GM18498 (cell line): ENCODE measurements around the gene BICD2.
A peak's percentile ranks its signal among the peaks of the same experiment; 100 is the strongest.

ENCODE experiments used
- ATAC-seq: cut with Tn5 transposase; IDR thresholded peaks from one replicate; pipeline ENCODE4 v1.9.1; 2021; ENCODE audit warnings: mild to moderate bottlenecking, moderate library complexity; ENCODE audit not compliant: unreplicated experiment

BICD2 gene

DNA sequence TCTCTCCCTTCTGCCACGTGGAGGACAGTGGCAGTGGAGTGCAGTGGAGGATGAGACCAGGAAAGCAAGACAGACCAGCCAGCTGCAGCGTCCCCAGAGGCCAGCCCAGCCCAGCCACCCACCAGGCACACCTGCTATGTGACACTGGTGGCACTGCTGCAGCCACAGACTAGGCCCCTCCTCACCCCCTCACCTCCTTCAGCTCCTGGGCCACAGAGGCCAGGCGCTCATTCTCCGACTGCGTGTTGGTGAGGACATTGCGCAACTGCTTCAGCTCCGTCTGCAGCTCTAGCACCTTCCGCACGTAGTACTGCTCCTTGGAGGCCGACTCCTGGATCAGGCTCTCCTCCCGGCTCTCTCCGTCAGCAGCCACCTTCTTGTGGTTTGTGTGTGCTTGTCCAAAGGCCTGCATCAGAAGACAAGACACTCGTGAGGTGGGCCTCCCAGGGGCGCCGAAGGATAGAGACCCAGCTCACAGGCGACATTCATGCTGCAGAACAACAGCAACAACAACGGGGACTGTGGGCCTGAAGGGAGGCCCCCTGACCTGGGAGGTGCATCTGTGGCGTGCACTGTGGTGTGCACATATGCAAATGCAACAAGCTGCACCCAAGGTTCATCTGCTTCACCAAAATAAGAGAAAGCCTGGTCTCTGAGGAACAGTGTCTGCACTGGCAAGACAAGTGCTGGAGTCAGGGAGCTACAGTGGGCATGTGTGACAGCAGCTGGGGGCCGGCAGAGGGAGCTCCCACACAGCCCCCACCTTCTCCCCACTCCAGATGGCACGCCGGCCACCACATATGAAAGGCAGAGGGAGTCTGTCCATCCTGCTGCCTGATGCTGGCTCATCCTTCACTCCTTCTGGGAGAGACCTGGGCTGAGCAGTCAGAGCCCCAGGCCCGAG is 35.5 kb downstream of the BICD2 start:
- peak; percentile 82 for ATAC-seq

DNA sequence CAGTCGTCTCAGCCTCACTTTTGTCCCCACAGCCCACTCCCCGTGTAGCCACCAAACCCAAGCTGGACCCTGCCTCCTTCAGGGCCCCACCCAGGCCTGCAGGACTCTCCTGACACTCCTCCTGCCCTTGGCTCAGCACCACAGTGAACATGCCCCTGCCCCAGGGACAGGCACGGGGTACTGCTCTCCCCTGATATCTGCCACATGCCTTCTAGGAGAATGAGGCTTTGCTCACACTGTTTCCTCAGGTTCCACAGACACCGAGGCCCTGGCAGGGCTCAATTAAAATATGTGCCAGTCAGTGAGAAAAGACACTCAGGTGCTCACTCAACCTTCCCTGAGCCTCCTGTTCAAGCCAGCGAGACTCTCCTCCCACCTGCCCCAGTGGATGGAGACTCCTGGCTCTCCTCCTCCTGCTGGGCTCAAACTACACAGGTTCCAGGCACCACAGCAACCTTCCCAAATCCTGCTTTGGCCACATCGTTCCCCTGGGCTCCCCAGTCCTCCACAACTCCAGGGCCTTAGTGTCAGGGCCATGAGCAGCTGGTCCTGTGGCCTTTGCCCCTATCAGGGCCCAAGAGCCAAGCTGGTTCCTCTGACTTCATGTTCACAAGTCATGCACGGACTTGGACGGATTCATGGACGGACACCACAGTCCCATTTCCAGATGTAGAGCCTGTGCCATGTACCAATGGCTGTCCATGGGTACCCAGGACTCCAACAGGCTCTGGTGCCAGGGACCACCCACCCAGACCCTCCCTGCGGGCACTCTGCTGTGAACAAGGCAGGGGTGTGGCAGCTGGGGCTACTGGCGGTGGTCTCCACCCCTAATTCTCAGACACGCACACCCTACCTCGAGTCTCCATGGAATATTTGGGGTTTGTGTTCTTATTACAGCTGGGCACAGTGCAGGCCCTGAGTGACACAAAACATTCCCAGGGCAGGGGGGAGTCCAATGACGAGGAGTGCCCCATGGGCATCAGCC is 36.6 kb downstream of the BICD2 start:
- no peak for ATAC-seq

DNA sequence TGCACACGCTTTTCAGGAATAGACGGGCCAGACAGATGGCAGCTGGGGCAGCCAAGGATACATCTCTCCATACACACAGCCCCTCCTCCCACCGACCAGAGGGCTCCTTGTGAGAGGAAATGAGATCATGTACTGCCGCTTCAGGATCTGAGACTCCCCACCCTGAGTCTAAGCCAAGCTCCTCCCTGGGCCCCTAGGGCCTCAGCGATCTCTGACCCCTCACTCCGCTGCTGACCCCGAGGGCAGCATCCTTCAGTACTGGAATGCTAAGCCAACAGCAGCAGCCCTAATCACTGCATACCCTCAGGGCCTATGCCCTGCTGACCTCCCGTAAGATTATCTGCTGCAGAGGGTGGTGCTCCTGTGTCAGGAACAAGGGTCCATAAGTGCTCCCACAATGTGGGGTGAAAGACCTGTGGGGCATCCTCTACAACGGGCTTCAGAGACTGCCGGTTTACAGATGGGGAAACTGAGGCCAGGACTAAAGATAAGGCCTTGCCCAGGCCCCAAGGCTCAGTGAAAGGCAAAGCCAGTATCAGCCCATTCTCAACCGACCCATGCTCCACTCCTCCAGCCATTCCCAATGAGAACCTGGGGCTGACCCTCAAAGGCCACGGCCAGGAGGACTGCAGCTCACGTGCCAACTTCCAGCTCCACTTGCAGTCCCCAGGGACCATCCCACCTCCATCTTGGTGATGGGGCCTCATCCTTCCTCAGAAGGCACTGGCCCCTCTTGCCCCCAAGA is 37.5 kb downstream of the BICD2 start:
- no peak for ATAC-seq

GRCh38 chr9:92726348-92726747 is 38.3 kb downstream of the BICD2 start:
- no peak for ATAC-seq

- no peak for ATAC-seq
Observed at GRCh38 chr9:92725766-92726165, 38.9 kb downstream of the BICD2 start.

DNA sequence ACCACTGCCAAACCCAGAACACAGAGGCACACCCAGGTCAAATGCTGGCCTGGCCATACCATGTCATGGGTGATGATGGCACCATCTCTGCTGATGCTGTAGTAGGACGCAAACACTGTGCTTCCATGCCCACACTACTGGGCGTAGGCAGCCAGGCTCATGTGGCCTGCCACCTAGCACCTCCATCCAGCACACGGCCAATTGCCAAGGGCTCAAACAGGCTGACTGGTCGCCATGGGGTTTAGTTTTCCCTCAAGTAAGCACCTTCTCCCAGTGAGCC is 39.4 kb downstream of the BICD2 start:
- ATAC-seq = no peak

GRCh38 chr9:92724528-92725265 is 39.9 kb downstream of the BICD2 start:
- ATAC-seq = no peak

- no peak for ATAC-seq
Observed at GRCh38 chr9:92723801-92724323, 40.8 kb downstream of the BICD2 start.

DNA sequence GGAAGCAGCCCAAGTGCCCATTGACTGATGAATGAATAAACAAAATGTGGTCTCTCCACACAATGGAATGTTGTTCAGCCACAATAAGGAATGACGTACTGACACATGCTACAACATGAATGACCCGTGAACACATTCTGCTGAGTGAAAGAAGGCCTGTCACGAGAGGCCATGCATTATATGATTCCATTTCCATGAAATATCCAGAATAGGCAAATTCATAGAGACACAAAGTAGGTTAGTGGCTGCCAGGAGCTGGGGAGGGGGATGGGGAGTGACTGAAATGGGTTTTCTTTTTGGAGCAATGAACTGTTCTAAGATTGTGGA is 41.4 kb downstream of the BICD2 start:
- ATAC-seq = no peak

GRCh38 chr9:92722386-92723298 is 42.0 kb downstream of the BICD2 start:
- ATAC-seq = no peak

DNA sequence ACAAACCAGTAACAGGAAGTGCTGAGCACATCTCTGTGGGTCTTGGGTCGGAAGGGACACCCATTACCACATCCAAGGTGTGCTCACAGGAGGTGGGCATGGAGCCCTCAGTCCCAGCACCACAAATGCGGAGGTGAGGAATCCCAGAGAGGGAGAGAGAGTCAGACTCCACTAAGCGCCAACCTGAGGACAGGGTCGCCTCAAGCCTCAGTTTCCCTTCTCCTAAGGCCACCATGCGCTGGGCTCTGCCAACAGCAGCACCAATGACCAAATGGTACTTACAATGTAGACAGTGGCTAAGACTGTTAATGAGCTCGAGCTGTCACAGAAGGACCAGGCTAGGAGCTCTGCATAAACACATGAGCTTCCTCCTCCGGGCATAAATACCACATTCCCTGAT is 43.1 kb downstream of the BICD2 start:
- no peak for ATAC-seq

GRCh38 chr9:92720807-92721535 is 43.7 kb downstream of the BICD2 start:
- no peak for ATAC-seq

- ATAC-seq = no peak
Observed at GRCh38 chr9:92720209-92720765, 44.3 kb downstream of the BICD2 start.

GRCh38 chr9:92719028-92719647 is 45.5 kb downstream of the BICD2 start:
- no peak for ATAC-seq

DNA sequence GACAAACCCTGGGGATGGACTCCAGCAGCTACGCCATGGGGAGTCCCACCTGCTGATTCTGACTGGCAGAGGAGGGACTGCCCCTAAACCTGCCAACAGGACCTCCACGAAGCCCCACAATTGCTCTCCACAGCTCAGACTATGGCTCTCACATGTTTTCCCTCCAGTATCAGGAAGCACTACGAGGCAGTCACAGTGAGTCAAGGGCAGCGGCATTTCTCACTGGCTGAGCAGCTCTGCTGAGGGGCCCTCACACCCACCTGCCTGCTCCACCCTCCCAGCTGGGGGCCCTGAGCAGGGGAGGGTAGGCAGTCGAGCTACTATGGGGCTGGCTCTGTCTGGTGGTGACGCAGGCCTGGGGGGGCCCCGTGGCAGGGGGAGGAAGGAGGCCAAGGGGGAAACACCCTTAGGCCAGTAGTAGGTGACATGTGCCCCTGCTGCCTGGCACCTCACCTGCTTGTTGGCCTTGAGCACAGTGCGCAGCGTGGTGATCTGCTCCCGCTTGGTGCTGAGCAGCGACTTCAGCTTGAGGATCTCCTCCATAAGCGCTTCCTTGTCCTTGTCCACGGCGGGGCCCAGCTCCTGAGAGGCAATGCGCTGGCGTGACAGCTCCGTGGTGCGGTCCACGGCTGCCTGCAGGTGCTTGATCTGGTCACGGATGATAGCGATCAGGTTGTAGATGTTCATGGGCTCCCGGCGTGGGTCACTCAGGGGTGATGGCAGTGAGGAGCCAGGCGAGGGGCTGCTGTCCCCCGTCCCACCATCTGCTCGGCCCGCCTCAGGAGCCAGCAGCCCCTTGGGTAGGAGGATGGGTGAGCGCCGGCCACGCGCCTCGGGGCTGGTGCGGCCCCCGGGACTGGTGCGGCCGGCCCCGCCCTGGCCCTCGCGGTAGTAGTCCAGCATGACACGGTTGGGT is 46.3 kb downstream of the BICD2 start:
- no peak for ATAC-seq

- ATAC-seq = peak; percentile 46
Observed at GRCh38 chr9:92717201-92718085, 47.2 kb downstream of the BICD2 start.
